ENCODE results near the gene NANOS3.

The NANOS3 gene

GRCh38 chr19:13923194-13923987 is 46.5 kb downstream of the NANOS3 start:
- no peak for DNase-seq

DNA sequence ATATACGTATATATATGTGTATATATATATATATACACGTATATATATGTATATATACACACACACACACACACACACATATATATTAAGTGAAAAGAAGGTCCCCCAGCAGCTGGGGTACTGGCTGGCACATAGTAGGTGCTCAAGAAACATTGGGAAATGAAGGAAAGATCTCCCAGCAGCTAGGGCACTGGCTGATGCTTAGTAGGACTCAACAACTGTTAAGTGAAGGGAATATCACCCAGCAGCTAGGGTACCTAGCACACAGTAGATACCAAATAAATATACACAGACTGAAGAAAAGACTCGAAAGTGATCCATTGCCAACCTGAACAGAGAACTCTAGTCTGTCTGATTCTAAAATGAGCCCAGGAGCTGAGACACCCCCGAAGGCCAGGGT is 49.1 kb downstream of the NANOS3 start:
- no peak for DNase-seq

DNA sequence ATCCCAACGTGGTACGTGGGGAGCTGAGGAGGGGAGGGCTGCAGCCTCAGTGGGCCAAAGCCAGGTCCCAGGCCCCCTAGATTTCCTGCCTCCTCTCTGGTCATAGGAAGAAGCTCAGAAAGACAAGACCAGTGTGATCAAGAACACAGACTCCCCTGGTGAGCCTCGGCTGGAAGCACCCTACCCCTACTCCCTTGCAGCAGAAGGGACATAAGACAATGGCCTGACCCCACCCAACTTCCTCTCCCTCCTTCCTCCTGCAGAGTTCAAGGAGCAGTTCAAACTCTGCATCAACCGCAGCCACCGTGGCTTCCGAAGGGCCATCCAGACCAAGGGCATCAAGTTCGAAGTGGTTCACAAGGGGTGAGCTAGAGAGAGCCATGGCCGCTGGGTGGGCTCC is 49.8 kb downstream of the NANOS3 start:
- no peak for DNase-seq

GRCh38 chr19:13929340-13929739 is 52.4 kb downstream of the NANOS3 start:
- no peak for DNase-seq

DNA sequence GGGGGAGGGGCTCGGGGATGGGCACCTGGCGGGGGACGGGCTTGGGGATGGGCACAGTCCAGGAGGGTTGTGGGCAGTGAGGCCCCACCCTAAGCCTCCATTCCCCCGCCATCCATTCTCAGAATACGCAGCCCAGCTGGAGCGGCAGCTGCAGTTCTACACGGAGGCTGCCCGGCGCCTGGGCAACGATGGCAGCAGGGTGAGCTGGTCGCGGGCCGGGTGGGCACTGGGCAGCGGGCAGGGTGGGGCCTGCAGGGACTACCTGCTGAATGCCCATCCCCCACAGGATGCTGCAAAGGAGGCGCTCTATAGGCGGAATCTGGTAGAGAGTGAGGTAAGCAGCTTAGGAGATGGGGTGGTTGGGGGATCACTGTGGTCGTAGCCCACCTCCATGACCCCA is 53.0 kb downstream of the NANOS3 start:
- DNase-seq: no peak
